Adipocyte (in vitro differentiated cells): ENCODE results near the gene CLEC2D.
"Not testable (repeated sequence)": the region's sequence is repeated elsewhere in the genome, so short reads cannot be mapped to it uniquely, and the experiment has no call there.

Experiments
- DNase-seq: peaks from one replicate; pipeline ENCODE4 v3.0.0-alpha.2; 2015; ENCODE audit warnings: low read depth
- H3K27me3 ChIP-seq: replicated peaks from 2 replicates; pipeline ENCODE4 v1.7.0; 2013; ENCODE audit warnings: mild to moderate bottlenecking, low read length, moderate library complexity; ENCODE audit not compliant: control insufficient read depth, insufficient read depth
- H3K36me3 ChIP-seq: 2 replicates; pipeline ENCODE4 v1.7.0; 2013; ENCODE audit warnings: low read length, mild to moderate bottlenecking, moderate library complexity; ENCODE audit not compliant: control insufficient read depth, insufficient read depth, severe bottlenecking
- H3K4me1 ChIP-seq: 2 replicates; pipeline ENCODE4 v1.7.0; 2013; ENCODE audit warnings: mild to moderate bottlenecking, low read length, moderate library complexity; ENCODE audit not compliant: control insufficient read depth, insufficient read depth
- H3K4me3 ChIP-seq: 2 replicates; pipeline ENCODE4 v1.7.0; 2013; ENCODE audit warnings: mild to moderate bottlenecking, low read length, moderate library complexity
- H3K9ac ChIP-seq: 2 replicates; pipeline ENCODE4 v1.7.0; 2013; ENCODE audit warnings: mild to moderate bottlenecking, low read length, moderate library complexity
- H3K9me3 ChIP-seq: 2 replicates; pipeline ENCODE4 v1.7.0; 2013; ENCODE audit warnings: mild to moderate bottlenecking, low read length, moderate library complexity; ENCODE audit not compliant: control insufficient read depth

CLEC2D gene

GRCh38 chr12:9732921-9733461 lies 63.5 kb downstream of the CLEC2D start, which contains the start of gene CLECL1:
CLECL1 (minus strand) TSS chr12:9733097.
- H3K4me3 ChIP-seq: no peak within 1 kb of the TSS
- no peak for DNase-seq
- no peaks in the 10 kb centered on the region for H3K4me1 ChIP-seq
- no peaks in the 10 kb centered on the region for H3K36me3 ChIP-seq
- H3K9me3 ChIP-seq: no peaks in the 10 kb centered on the region
- H3K27me3 ChIP-seq: no peaks in the 10 kb centered on the region
- H3K9ac ChIP-seq: no peak within 1 kb of the TSS

GRCh38 chr12:9735601-9736000 lies 66.1 kb downstream of the CLEC2D start:
- no peaks in the 10 kb centered on the region for H3K36me3 ChIP-seq
- no peak overlapping the region for H3K9ac ChIP-seq
- H3K4me3 ChIP-seq: no peak overlapping the region
- H3K4me1 ChIP-seq: no peaks in the 10 kb centered on the region
- no peak for DNase-seq
- H3K9me3 ChIP-seq: no peaks in the 10 kb centered on the region
- no peaks in the 10 kb centered on the region for H3K27me3 ChIP-seq

- no peaks in the 10 kb centered on the region for H3K36me3 ChIP-seq
- no peak for DNase-seq
Measured at GRCh38 chr12:9736936-9737705, 67.6 kb downstream of the CLEC2D start.

GRCh38 chr12:9738905-9739304 lies 69.4 kb downstream of the CLEC2D start:
- H3K9ac ChIP-seq, H3K4me1 ChIP-seq, H3K4me3 ChIP-seq, H3K27me3 ChIP-seq, H3K36me3 ChIP-seq, DNase-seq, H3K9me3 ChIP-seq: not testable (repeated sequence)

More at GRCh38 chr12:9736936-9737705, 67.6 kb downstream of the CLEC2D start:
- Histone ChIP-seq H3K4me1 (no peaks in the 10 kb centered on the region), H3K9ac (no peak overlapping the region), H3K27me3 (no peaks in the 10 kb centered on the region), H3K4me3 (no peak overlapping the region), H3K9me3 (no peaks in the 10 kb centered on the region)

GRCh38 chr12:9739404-9740105 lies 70.0 kb downstream of the CLEC2D start:
- not testable (repeated sequence) for H3K4me1 ChIP-seq, H3K36me3 ChIP-seq, H3K9me3 ChIP-seq, H3K9ac ChIP-seq, DNase-seq, H3K4me3 ChIP-seq, H3K27me3 ChIP-seq

- Histone ChIP-seq H3K4me3 (no peak overlapping the region), H3K9me3 (no peaks in the 10 kb centered on the region), H3K36me3 (no peaks in the 10 kb centered on the region), H3K27me3 (no peaks in the 10 kb centered on the region), H3K4me1 (no peaks in the 10 kb centered on the region), H3K9ac (no peak overlapping the region)
- no peak for DNase-seq
Measured at GRCh38 chr12:9740106-9740750, 70.7 kb downstream of the CLEC2D start.

- H3K9me3 ChIP-seq: no peaks in the 10 kb centered on the region
- no peak overlapping the region for H3K4me3 ChIP-seq
- H3K36me3 ChIP-seq: no peaks in the 10 kb centered on the region
- H3K27me3 ChIP-seq: no peaks in the 10 kb centered on the region
- no peak for DNase-seq
- H3K4me1 ChIP-seq: no peaks in the 10 kb centered on the region
- no peak overlapping the region for H3K9ac ChIP-seq
Measured at GRCh38 chr12:9741726-9742125, 72.2 kb downstream of the CLEC2D start.

- H3K9me3 ChIP-seq: no peaks in the 10 kb centered on the region
- no peaks in the 10 kb centered on the region for H3K4me1 ChIP-seq
- no peaks in the 10 kb centered on the region for H3K27me3 ChIP-seq
- DNase-seq: no peak
- no peak overlapping the region for H3K9ac ChIP-seq
- H3K4me3 ChIP-seq: no peak overlapping the region
- no peaks in the 10 kb centered on the region for H3K36me3 ChIP-seq
Measured at GRCh38 chr12:9742661-9743060, 73.1 kb downstream of the CLEC2D start.

- Histone ChIP-seq H3K36me3 (no peaks in the 10 kb centered on the region), H3K27me3 (no peaks in the 10 kb centered on the region), H3K9me3 (no peaks in the 10 kb centered on the region), H3K9ac (no peak overlapping the region), H3K4me3 (no peak overlapping the region), H3K4me1 (no peaks in the 10 kb centered on the region)
- DNase-seq: no peak
Measured at GRCh38 chr12:9745199-9745598, 75.7 kb downstream of the CLEC2D start.
